ENCODE measurements around the gene IQSEC2.
A peak's percentile ranks its signal among the peaks of the same experiment; 100 is the strongest.

The IQSEC2 gene

GRCh38 chrX:53241558-53241957 is 39.8 kb downstream of the IQSEC2 start:
- DNase-seq, result no peak

DNA sequence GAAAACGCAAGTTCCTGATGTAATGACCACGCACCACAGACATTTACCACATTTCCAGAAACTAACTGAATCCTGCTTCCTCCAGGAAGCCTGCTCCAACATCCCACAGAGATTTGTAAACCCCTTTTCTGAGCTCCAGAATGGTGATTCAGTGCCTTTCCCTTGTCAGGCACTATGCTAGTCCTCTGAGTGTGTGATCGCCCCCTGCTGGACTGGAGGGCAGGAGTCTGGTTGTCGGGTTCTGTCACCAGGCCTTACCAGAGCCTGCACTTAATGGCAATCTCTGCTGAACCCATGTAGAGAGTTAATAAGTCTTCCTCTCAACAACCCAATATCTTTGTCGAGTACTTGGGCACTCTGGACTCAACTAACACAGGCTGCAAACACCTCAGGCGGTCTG is 41.9 kb downstream of the IQSEC2 start:
- DNase-seq, result no peak

- DNase-seq, result no peak
Observed at GRCh38 chrX:53237056-53237455, 44.3 kb downstream of the IQSEC2 start.

GRCh38 chrX:53236025-53236679 is 45.2 kb downstream of the IQSEC2 start:
- no peak for DNase-seq

DNA sequence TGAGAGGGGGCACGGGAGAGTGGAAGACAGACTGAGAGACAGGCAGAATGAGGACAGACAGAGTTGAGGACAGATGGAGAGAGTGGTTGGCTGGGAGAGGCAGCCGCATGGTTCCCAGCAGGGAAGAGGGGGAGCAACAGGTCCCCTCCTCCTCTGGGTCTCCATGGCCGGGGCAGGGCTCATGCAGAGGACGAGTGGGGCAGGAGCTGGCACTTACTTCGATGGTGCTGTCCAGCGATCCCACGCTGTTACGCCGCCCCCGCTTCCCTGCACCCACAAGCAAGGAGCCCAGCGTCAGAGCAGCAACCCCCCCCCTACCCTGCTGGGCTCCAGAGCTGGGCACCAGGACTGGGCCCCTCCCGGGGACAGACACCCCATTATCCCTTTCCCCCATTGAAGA is 45.8 kb downstream of the IQSEC2 start:
- no peak for DNase-seq

DNA sequence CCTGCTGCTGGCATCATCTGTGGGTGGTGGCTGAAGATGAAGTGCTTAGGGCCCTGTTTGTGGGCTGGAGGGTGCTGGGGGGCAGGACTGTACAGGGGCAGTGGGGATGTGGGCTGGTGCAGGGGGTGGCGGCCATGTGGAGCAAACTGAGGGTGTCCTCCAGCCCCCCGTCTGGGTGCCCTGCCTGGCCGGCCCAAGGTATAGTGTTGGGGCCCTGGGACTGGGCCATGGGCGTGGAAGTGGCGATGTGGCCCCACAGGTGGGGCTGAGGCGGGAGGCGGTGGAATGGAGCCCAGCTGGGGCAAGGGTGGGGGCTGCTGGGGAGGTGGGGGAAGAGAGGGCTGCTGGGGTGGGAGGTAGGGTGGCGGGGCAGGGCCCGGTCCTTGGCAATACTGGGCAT is 46.9 kb downstream of the IQSEC2 start:
- no peak for DNase-seq

DNA sequence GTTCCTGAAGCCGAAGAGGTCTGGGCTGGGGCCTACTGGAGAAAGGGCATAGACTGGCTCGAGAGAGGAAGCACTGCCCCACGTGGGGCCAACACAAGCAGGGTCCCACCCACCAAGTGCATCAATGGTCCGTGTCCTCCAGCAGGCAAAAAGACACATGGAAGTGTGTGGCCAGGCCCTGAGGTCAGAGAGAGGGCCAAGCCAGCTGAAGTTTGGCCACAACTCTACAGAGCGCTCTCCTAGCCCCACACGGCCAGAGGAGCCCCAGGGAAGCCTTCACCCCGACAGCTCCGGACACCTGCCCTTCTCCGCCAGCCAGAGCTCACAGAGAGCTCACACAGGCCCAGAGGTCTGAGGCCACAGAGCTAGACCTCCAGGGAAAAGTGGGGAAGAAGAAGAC is 47.8 kb downstream of the IQSEC2 start:
- no peak for DNase-seq

GRCh38 chrX:53230116-53230515 is 51.3 kb downstream of the IQSEC2 start:
- no peak for DNase-seq

DNA sequence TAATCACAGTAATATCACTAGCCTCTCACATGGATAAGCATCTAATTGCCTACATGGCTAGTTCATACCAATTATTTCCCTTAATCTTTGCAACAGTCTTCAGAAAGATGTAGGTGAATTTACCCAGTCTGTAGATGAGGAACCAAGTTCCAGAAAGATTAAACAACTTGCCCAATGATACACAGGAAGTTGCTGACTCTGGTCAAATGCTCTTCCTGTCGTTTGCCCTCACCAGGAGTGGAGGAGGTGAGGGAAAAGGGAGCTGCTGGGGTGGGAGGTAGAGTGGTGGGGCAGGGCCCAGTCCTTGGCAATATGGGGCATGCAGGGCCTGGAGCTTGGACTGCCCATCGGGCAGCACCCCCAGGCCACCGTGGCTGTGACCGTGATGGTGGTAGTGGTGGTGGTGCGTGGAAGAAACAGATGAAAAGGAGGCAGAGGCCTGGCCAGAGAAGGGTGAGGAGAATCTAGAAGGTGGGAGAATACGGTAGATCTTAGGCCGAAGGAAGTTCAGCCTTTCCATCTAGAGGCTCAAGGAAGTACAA is 54.1 kb downstream of the IQSEC2 start:
- no peak for DNase-seq

- peak; percentile 96 to 97 for DNase-seq
Observed at GRCh38 chrX:53224860-53225797, 56.3 kb downstream of the IQSEC2 start, which contains the start of gene KDM5C. KDM5C (minus strand) TSS chrX:53225207; CDS start chrX:53224889, 318 bp downstream.

GRCh38 chrX:53223955-53224859 is 57.2 kb downstream of the IQSEC2 start:
- peak in 1 of 2 experiments; percentile 10 for DNase-seq

DNA sequence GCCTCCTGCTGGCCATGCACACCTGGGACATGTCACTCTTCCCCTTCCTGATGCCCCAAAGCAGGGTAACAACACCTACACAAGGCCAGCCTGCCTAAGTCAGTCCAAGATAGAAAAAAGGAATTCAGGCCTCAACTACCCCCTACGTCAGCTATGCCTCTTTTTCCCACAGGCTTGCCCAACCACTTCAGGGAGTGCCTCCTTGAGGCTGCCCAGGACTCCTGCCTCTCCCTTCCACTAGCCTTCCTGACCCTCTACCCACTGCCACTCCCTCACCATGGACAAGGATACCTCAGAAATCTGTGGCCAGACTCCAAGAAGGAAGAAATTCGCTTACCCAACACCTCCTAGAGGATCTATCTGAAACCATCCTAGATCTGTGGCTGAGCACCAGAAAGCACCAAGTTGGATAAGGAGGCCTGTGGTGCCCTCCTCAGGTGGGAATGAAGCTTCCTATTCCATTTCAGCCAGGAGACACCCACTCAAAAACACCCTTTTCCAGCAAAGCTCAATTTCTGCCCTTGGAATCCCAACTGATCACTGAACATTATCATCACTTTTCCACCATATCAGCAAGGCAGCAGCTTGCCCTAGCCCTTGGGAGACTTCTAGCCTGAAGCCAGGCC is 58.2 kb downstream of the IQSEC2 start:
- DNase-seq, result no peak
